GM23248 (cell line): Measurements from ENCODE around the gene B4GALT5. TPM values are rescaled to one million over a fixed set of nuclear protein-coding genes. Genes with fewer than 3 reads are reported as not detected.

Experiments used
- DNase-seq: peaks from one replicate; pipeline ENCODE4 v3.0.0-alpha.2; 2015
- H2AFZ ChIP-seq: fragments of 200-600 bp; sonication (generic); 2 replicates; pipeline ENCODE4 v1.6.1; 2016; ENCODE audit warnings: antibody characterized with exemption
- H3F3A ChIP-seq: fragments of 200-600 bp; sonication (generic); 2 replicates; pipeline ENCODE4 v1.6.1; 2016; ENCODE audit warnings: mild to moderate bottlenecking, antibody characterized with exemption, mixed run types; ENCODE audit not compliant: insufficient read depth
- H3K27ac ChIP-seq: fragments of 200-600 bp; sonication (generic); 2 replicates; pipeline ENCODE4 v1.5.1; 2016; ENCODE audit warnings: mild to moderate bottlenecking
- H3K27me3 ChIP-seq: fragments of 200-600 bp; sonication (generic); replicated peaks from 2 replicates; pipeline ENCODE4 v1.6.1; 2016; ENCODE audit warnings: mild to moderate bottlenecking; ENCODE audit not compliant: insufficient read depth
- H3K36me3 ChIP-seq: fragments of 200-600 bp; sonication (generic); 2 replicates; pipeline ENCODE4 v1.6.1; 2016; ENCODE audit warnings: low read depth, mild to moderate bottlenecking
- H3K4me1 ChIP-seq: fragments of 200-600 bp; sonication (generic); 2 replicates; pipeline ENCODE4 v1.6.1; 2016; ENCODE audit warnings: mild to moderate bottlenecking; ENCODE audit not compliant: insufficient read depth
- H3K4me2 ChIP-seq: fragments of 200-600 bp; sonication (generic); one replicate; pipeline ENCODE4 v1.6.1; 2016; ENCODE audit warnings: mild to moderate bottlenecking; ENCODE audit not compliant: unreplicated experiment
- H3K4me3 ChIP-seq: fragments of 200-600 bp; sonication (generic); 2 replicates; pipeline ENCODE4 v1.5.1; 2016; ENCODE audit warnings: mild to moderate bottlenecking
- H3K79me2 ChIP-seq: fragments of 200-600 bp; sonication (generic); 2 replicates; pipeline ENCODE4 v1.6.1; 2016; ENCODE audit warnings: mild to moderate bottlenecking; ENCODE audit not compliant: insufficient read depth
- H3K9ac ChIP-seq: fragments of 200-600 bp; sonication (generic); 2 replicates; pipeline ENCODE4 v1.6.1; 2016; ENCODE audit warnings: mild to moderate bottlenecking
- H3K9me2 ChIP-seq: fragments of 200-600 bp; sonication (generic); 2 replicates; pipeline ENCODE4 v1.6.1; 2016; ENCODE audit warnings: mixed run types, mild to moderate bottlenecking, moderate library complexity; ENCODE audit not compliant: insufficient read depth
- H3K9me3 ChIP-seq: fragments of 200-600 bp; sonication (generic); one replicate; pipeline ENCODE4 v1.6.1; 2017; ENCODE audit warnings: low read depth
- H4K20me1 ChIP-seq: fragments of 200-600 bp; sonication (generic); 2 replicates; pipeline ENCODE4 v1.6.0; 2016; ENCODE audit not compliant: insufficient read depth
- EZH2 ChIP-seq: fragments of 200-600 bp; sonication (generic); IDR thresholded peaks from 2 replicates; pipeline ENCODE4 v1.6.1; 2018; ENCODE audit warnings: antibody characterized with exemption, mild to moderate bottlenecking; ENCODE audit not compliant: insufficient read depth, poor library complexity, severe bottlenecking
- EZH2phosphoT487 ChIP-seq: fragments of 200-600 bp; sonication (generic); IDR thresholded peaks from 2 replicates; pipeline ENCODE4 v1.6.1; 2018; ENCODE audit warnings: antibody characterized with exemption, moderate library complexity, mild to moderate bottlenecking, low read depth; ENCODE audit not compliant: insufficient read depth
- WGBS, 2 experiments: methylation state at CpG; one replicate each; pipeline ENCODE4 v1.1.6; 2015 to 2017; ENCODE audit warnings: low lambda C conversion rate in 2 of 2, low coverage in 1 of 2; ENCODE audit errors: missing lambda C conversion rate in 2 of 2; 5-methylcytosine and 5-hydroxymethylcytosine counted together
- in situ Hi-C: fragments of 300-500 bp; cut with MboI; formaldehyde crosslinking; loops from 2 replicates; pipeline ENCODE4 v1.15.0; 2020
- polyA plus RNA-seq: library from polyadenylated mRNA; unstranded; fragments of >200 nt; fragmentation: Nextera tagmentation; extraction: Ambion mirVana; gene quantifications from 2 replicates; pipeline ENCODE4 v1.2.1, GENCODE V29; 2016
- total RNA-seq: library from RNA; depleted of rRNA; stranded (reverse); fragments of >200 nt; shearing (Covaris generic); gene quantifications from 2 replicates; pipeline ENCODE4 v1.2.3, GENCODE V29; 2014

The B4GALT5 gene
- total and polyA plus RNA-seq, 2 experiments from 2014 or later, result 4.2 to 16.9 TPM

DNA sequence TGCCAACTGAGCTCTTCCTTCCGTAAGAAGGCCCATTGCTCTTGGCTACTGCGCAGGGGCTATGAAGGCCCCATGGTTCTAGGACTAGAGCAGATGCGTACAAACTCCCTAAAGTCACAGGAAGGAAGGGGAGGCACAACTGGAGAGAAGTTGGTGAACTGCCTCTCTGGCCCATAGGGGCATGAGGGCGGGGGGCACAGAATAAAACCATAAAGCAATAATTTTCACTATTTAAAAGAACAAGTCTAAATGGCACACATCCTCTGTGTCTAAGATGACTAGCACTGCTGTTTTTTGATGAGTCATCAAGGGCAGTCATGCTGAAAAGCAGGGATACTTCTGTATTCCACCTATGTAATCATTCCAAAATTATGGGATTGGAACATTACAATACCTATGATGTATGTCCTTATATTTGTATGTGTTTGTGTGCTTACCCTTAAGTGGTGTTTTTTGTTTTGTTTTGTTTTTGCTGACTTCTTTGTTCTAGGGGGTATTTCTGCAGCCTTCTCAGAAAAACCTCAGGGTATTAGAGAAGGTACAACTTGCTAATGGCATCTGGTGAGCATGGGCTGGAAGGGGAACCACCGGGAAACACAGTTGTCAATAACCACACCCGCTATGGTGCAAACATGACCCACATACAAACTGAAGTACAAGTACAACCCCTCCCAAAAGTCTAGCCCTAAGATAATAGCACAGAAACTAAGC is 36.9 kb downstream of the B4GALT5 start:
- Histone ChIP-seq H3K9me2 (no peaks in the 10 kb centered on the region), H3K4me1 (peaks cover 65% of the 10 kb centered on the region), H2AFZ (no peak overlapping the region), H3F3A (peaks cover 56% of the 10 kb centered on the region), H3K79me2 (peaks cover 97% of the 10 kb centered on the region), H3K27me3 (no peaks in the 10 kb centered on the region), H3K9me3 (no peaks in the 10 kb centered on the region), H3K36me3 (no peaks in the 10 kb centered on the region), H3K4me2 (peak overlapping the region; percentile 53), H3K9ac (no peak overlapping the region), H3K27ac (peak overlapping the region; percentile 71), H3K4me3 (peak overlapping the region; percentile 21; the same call in 1 of the 2 replicates), H4K20me1 (no peaks in the 10 kb centered on the region; the same call in 1 of the 2 replicates)
- no peak for TF ChIP-seq EZH2
- no peak for TF ChIP-seq EZH2phosphoT487
- peak; percentile 84 for DNase-seq
- in situ Hi-C loops, result no loop called here
- 40% methylated on average over 6 of the region's 6 CpGs for WGBS, 2 experiments

DNA sequence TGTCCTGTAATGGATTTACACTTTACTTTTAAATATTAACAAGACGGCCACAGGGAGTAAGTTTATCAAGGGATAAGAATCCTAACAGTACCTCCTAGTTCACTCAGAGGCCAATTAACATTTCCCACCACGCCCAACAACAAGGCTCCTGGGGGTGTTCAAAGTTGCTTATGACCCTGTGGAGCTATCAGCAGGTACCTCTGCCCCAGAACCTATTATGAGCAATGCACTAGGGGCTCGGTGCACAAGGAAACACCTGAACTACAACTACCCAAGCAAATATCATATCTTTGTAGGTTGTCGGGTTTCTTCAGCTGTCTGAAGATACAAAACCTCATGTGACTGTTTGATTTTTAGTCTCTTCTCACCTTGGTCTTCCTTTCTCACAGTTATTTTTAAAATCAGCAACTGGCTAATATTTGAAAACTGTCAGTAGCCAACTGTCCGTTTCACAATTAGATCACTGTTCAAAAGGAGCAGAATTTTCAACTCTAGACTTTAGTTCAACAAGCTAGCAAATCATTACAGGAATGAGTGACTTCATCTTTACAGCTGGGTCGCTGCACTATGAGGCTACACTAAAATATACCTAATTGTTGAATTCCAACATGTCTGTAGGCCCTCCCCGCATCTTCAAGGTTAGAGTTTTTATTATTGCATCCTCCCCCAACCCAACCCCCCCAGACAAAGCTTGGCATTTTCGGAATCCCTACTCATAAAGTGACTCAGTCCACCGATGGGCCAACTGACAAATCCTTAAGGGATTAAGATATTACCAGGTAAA is 38.1 kb downstream of the B4GALT5 start:
- Histone ChIP-seq H4K20me1 (peaks cover 5% of the 10 kb centered on the region; the same call in 1 of the 2 replicates), H3K27ac (peak overlapping the region; percentile 71), H3K9me2 (no peaks in the 10 kb centered on the region), H3F3A (peaks cover 57% of the 10 kb centered on the region), H2AFZ (no peak overlapping the region), H3K4me2 (peak overlapping the region; percentile 53), H3K9me3 (no peaks in the 10 kb centered on the region), H3K9ac (no peak overlapping the region), H3K4me3 (no peak overlapping the region), H3K79me2 (peaks cover 97% of the 10 kb centered on the region), H3K4me1 (peaks cover 63% of the 10 kb centered on the region), H3K36me3 (no peaks in the 10 kb centered on the region), H3K27me3 (no peaks in the 10 kb centered on the region)
- TF ChIP-seq EZH2 (no peak), EZH2phosphoT487 (no peak)
- peak; percentile 57 for DNase-seq
- WGBS, 2 experiments, result 54 to 61% methylated on average over 9 of the region's 9 CpGs
- in situ Hi-C loops, result no loop called here

DNA sequence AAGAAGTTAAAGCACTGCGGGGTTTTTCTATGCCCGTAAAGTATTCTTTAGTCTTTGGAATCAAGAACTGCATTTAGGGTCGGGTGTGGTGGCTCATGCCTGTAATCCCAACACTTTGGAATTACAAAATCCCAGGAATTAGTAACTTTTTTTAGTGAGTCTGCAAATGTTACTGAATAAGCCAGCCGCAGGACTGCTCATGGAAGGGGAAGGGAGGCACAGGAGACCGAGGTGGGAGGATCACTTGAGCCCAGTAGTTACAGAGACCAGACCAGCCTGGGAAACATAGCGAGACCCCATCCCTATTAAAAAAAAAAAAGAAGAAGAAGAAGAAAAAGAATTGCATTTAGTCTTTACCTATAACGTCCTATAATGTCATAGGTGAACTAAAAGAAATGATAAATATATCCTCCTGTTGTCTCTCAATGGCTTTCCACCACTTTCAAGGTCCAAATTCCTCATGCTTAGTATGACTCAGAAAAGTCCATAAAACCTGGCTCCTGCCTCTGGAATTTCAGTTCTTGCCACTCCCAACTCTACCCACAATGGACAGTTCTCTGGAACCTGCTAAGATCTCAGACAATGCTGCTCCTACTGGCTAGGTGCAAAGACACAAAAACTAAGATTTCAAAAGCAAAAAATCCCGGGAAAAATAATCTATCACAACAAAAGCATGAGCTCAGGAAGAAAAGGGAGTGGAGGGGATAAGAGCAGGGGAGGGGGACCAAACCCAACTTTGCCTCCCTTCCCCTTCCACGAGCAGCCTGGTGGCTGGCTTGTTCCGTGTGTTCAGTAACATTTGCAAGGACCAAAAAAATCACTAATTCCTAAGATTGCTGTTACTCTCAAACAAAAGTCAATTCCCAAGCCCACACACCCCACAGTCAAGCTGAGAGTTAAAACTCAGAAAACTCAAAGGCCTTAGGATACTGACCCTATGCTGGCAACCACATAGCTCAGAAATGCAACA is 39.0 kb downstream of the B4GALT5 start:
- peak; percentile 78 for DNase-seq
- Histone ChIP-seq H2AFZ (no peak overlapping the region), H3F3A (peaks cover 62% of the 10 kb centered on the region), H3K4me1 (peaks cover 58% of the 10 kb centered on the region), H3K27ac (peak overlapping the region; percentile 71; the same call in 1 of the 2 replicates), H3K27me3 (no peaks in the 10 kb centered on the region), H3K79me2 (peaks cover 97% of the 10 kb centered on the region), H3K9me2 (no peaks in the 10 kb centered on the region), H3K9me3 (no peaks in the 10 kb centered on the region), H4K20me1 (peaks cover 10% of the 10 kb centered on the region), H3K4me3 (no peak overlapping the region), H3K9ac (no peak overlapping the region), H3K36me3 (no peaks in the 10 kb centered on the region), H3K4me2 (peak overlapping the region; percentile 53)
- in situ Hi-C loops, result no loop called here
- WGBS, 2 experiments, result 82 to 83% methylated on average over 10 of the region's 10 CpGs
- no peak for TF ChIP-seq EZH2
- TF ChIP-seq EZH2phosphoT487, result no peak

DNA sequence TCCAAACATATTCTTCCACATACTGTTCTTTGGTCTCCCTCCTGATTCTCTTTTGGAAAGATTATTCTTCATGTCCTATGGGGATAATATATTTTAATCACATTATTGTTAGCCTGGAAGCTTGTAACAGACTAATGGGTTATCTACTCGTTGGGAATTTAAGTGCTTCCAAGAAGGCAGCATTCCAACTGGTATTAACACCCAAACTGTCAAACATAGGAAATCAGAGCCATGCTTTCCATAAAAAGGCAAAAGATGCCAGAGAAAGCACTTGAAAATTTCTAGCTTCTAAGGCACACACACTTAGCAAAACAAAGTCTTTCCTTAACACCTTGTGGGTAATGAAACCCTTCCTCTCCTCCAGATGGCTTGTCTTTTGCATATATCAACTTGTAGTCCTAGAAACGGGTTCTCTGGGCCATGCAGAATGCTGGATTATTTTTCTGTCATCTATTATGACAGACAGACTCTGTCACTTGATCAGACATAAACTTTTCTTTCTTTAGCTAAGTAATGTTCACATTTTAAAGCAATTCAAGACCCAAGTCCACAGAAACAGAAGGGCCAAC is 41.5 kb downstream of the B4GALT5 start:
- H3K36me3 ChIP-seq, result no peaks in the 10 kb centered on the region
- no peak overlapping the region for H3K27ac ChIP-seq
- no peak overlapping the region for H3K9ac ChIP-seq
- no peak overlapping the region for H3K4me2 ChIP-seq
- no peak for DNase-seq
- H3K4me1 ChIP-seq, result peaks cover 35% of the 10 kb centered on the region
- H3K79me2 ChIP-seq, result peaks cover 100% of the 10 kb centered on the region
- WGBS, 2 experiments, result 31 to 43% methylated on average over 2 of the region's 2 CpGs
- H3K4me3 ChIP-seq, result no peak overlapping the region
- no peaks in the 10 kb centered on the region for H3K27me3 ChIP-seq
- peaks cover 13% of the 10 kb centered on the region for H4K20me1 ChIP-seq
- H3K9me3 ChIP-seq, result no peaks in the 10 kb centered on the region
- H2AFZ ChIP-seq, result no peak overlapping the region
- peaks cover 38% of the 10 kb centered on the region for H3F3A ChIP-seq
- H3K9me2 ChIP-seq, result no peaks in the 10 kb centered on the region
- TF ChIP-seq EZH2phosphoT487 (no peak), EZH2 (no peak)
- in situ Hi-C loops, result no loop called here
